Erythroblast (primary cell): ENCODE results near the gene HS6ST2.

Source experiments
- GATA1 ChIP-seq: IDR thresholded peaks from 2 replicates; pipeline ENCODE4 v1.6.1; 2011; ENCODE audit warnings: low read depth, mild to moderate bottlenecking, control low read depth, low read length, moderate library complexity
- POLR2A ChIP-seq: IDR thresholded peaks from 2 replicates; pipeline ENCODE4 v1.6.1; 2011; ENCODE audit warnings: mild to moderate bottlenecking, low read length

- TF ChIP-seq POLR2A (no peak), GATA1 (no peak)
These were observed 25.3 kb downstream of the HS6ST2 start for GRCh38 chrX:132933170-132933569.
